HG02759 (cell line): ENCODE data around the gene BLTP2.
"Not testable (repeated sequence)": the region's sequence is repeated elsewhere in the genome, so short reads cannot be mapped to it uniquely, and the experiment has no call there.

Source experiments
- ATAC-seq: cut with Tn5 transposase; IDR thresholded peaks from one replicate; pipeline ENCODE4 v1.9.1; 2021; ENCODE audit warnings: mild to moderate bottlenecking, moderate library complexity; ENCODE audit not compliant: unreplicated experiment

The BLTP2 gene

GRCh38 chr17:28648698-28649097 is 3.7 kb upstream of the BLTP2 start:
- no peak for ATAC-seq

DNA sequence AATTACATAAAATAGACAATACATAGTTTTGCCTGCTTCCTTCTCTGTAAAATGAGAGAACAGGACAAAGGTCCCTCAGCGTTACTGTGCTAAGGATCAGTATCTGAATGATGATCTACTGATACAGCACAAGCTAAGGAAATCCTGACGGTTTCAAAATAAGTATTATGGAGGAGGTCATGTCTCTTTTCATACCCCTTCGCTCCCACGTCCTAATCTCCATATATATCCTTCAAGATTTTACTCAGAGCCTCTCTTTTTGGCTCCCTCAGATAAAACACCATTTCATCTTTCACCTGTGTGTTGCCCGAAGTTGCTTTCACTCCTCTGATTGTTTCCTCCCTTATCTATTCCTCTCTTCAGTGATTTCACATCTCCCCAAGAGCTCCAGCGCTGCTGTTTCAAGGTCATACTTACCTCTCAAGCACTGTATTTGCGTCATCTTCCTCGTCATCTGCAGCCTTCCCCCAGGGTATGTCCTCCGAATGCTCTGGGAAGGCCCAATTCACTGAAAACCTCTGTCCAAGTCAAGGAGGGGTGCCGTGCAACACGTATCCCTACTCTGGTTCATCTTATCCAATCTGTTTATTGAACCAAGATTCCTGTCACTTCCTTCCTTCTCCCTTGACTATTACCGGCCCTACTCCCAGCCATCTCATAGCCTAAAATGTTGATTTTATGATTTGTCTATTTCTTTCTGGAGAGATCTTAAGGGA is 1.2 kb upstream of the BLTP2 start:
- ATAC-seq, result no peak

DNA sequence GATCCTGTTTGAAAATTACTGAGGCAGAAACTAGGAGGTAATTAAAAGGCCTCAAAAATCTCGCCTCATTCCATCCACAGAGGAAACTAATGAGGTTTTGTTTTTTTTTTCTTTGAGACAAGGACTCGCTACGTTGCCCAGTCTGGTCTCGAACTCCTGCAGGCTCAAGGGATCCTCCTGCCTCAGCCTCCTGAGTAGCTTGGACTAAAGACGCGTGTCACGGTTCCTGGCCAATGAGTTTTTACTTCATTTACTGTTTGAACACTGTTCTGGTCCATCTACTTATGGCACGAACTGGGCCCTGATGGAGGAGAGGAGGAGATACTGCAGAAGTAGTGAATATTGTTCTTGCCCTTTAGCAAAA is 600 bp upstream of the BLTP2 start:
- no peak for ATAC-seq

- ATAC-seq, result peak; percentile 8
Observed at GRCh38 chr17:28643983-28644786, 773 bp downstream of the BLTP2 start.

- ATAC-seq, result no peak
Observed at GRCh38 chr17:28641579-28641978, 3.4 kb downstream of the BLTP2 start.

GRCh38 chr17:28635506-28635905 is 9.5 kb downstream of the BLTP2 start:
- ATAC-seq, result no peak

- no peak for ATAC-seq
Observed at GRCh38 chr17:28634206-28634865, 10.6 kb downstream of the BLTP2 start.

DNA sequence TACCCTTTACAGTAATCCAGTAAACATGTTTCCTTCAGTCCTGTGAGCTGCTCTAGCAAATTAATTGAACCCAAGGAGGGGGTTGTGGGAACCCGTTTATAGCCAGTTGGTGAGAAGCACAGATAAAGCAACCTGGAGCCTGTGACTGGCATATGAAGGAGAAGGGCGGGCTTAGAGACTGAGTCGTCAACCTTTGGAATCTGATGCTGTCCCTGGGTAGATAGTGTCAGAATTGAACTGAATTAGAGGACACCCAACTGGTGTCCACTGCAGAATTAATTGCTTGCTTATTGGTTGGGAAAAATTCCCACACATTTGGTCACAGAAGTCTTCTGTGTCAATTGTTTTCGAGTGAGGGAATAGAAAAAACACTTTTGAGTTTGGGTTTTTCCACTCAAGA is 18.1 kb downstream of the BLTP2 start:
- ATAC-seq, result no peak

GRCh38 chr17:28624148-28624547 is 20.8 kb downstream of the BLTP2 start:
- ATAC-seq, result no peak

- no peak for ATAC-seq
Observed at GRCh38 chr17:28623696-28624095, 21.3 kb downstream of the BLTP2 start.

- no peak for ATAC-seq
Observed at GRCh38 chr17:28622186-28622585, 22.8 kb downstream of the BLTP2 start.

DNA sequence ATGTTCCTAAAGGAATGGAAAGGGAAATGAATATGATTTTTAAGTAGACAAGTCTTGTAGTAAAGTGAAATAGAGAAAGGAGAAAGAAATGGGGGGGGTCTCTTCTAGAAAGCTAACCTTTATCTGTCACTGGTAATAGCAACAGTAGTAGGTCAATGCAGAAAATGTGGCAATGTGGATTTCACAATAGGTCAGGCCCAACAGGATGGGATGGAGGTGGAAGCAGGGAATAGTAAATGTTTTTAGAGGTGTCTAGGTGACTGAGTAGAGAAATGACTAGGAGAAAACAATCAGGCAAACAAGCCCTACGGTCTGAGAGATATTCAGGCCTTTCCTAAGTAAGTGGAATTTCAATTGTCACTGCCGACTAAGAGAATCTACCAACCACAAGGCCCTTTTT is 24.9 kb downstream of the BLTP2 start:
- no peak for ATAC-seq

DNA sequence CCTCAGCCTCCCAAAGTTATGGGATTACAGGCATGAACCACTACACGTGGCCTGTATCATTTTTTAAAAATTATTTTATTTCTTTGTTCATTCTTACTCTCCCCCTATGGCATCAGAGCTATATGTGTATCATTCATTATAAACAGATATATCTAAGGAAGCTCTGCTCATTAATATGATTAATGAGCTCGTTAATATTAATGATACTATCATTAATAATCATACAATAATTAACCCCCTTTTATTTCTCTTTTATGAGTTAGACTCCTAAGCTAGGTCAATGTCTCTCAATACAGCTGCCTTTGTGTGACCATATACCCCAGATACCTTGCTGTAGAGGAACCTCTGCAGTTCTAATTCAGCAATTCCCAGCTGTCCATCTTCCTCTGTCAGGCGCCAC is 26.5 kb downstream of the BLTP2 start:
- no peak for ATAC-seq

- no peak for ATAC-seq
Observed at GRCh38 chr17:28616281-28616680, 28.7 kb downstream of the BLTP2 start.

- no peak for ATAC-seq
Observed at GRCh38 chr17:28615260-28615940, 29.6 kb downstream of the BLTP2 start.

GRCh38 chr17:28613931-28614381 is 31.0 kb downstream of the BLTP2 start, which contains the start of gene RSKR:
TSS of gene RSKR (minus strand) at chr17:28614185. CDS start at chr17:28614161, 24 bp downstream.
- no peak for ATAC-seq

- no peak for ATAC-seq
Observed at GRCh38 chr17:28612936-28613872, 31.8 kb downstream of the BLTP2 start.

DNA sequence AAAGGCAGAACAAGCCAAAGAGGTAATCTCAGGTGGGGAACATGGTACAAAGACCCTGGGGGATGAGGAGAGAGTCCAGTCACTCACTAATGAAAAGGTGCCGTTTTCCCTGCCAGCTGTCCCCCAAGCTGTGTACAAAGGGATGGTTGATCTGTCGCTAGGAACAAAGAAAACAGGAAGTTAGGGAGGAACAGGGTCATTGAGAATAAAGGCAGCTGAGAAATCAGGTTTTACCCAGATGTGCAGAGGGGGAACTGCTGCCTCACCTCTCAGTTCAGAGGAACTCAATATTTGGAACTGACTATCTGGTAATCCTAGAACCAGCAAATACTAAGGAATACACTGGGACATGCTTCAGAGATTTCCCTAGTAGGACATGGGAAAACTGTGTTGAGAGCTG is 32.4 kb downstream of the BLTP2 start:
- ATAC-seq, result no peak

GRCh38 chr17:28610376-28610775 is 34.6 kb downstream of the BLTP2 start:
- no peak for ATAC-seq

DNA sequence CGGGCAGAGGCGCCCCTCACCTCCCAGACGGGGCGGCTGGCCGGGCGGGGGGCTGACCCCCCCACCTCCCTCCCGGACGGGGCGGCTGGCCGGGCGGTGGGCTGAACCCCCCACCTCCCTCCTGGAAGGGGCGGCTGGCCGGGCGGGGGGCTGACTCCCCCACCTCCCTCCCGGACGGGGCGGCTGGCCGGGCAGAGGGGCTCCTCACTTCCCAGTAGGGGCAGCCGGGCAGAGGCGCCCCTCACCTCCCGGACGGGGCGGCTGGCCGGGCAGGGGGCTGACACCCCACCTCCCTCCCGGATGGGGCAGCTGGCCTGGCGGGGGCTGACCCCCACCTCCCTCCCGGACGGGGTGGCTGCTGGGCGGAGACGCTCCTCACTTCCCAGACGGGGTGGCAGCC is 40.9 kb downstream of the BLTP2 start:
- not testable (repeated sequence) for ATAC-seq
